C4-2B (cell line): ENCODE data around the gene ELMO3.

ENCODE experiments used
- ZFX ChIP-seq: fragments of 450-650 bp; IDR thresholded peaks from 2 replicates; pipeline ENCODE4 v1.6.1; 2017
- TF ChIP-seq, protein P1 (sequence below): fragments of 450-650 bp; conservative IDR thresholded peaks from 2 replicates; pipeline ENCODE4 v1.5.1; 2017; ENCODE audit warnings: mild to moderate bottlenecking

DNA sequence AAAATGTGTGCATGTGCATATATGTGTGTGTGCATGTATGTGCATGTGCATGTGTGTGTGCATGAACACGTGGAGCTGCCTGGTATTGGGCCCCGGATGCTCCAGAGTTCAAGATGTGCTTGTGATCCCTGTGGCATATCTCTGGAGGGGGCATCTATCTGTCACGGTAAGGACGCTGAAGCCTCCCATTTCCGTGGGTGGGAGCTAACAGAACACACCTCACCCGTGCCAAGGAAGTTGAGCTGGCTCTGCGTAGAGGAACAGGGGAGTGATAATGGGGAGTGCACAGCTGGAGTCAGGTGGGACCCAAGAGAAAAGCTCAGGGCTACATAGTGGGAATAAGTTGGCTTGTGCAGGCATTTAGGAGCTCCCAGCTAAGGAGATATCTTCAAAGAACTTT lies 12.7 kb downstream of the ELMO3 start:
- TF ChIP-seq, protein P1, sequence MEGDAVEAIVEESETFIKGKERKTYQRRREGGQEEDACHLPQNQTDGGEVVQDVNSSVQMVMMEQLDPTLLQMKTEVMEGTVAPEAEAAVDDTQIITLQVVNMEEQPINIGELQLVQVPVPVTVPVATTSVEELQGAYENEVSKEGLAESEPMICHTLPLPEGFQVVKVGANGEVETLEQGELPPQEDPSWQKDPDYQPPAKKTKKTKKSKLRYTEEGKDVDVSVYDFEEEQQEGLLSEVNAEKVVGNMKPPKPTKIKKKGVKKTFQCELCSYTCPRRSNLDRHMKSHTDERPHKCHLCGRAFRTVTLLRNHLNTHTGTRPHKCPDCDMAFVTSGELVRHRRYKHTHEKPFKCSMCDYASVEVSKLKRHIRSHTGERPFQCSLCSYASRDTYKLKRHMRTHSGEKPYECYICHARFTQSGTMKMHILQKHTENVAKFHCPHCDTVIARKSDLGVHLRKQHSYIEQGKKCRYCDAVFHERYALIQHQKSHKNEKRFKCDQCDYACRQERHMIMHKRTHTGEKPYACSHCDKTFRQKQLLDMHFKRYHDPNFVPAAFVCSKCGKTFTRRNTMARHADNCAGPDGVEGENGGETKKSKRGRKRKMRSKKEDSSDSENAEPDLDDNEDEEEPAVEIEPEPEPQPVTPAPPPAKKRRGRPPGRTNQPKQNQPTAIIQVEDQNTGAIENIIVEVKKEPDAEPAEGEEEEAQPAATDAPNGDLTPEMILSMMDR: no peak
- TF ChIP-seq ZFX: no peak
